ENCODE data around the gene TRPC1. TPM values are rescaled to one million over a fixed set of nuclear protein-coding genes. Genes with fewer than 3 reads are reported as not detected.
A peak's percentile ranks its signal among the peaks of the same experiment; 100 is the strongest.
"Not testable (repeated sequence)": the region's sequence is repeated elsewhere in the genome, so short reads cannot be mapped to it uniquely, and the experiment has no call there.

The TRPC1 gene
- 10 to 100 TPM; 10.4 to 13.0 (median 11.1) TPM for polyA plus RNA-seq (ENCODE audit: insufficient read length in 4 of 4)

DNA sequence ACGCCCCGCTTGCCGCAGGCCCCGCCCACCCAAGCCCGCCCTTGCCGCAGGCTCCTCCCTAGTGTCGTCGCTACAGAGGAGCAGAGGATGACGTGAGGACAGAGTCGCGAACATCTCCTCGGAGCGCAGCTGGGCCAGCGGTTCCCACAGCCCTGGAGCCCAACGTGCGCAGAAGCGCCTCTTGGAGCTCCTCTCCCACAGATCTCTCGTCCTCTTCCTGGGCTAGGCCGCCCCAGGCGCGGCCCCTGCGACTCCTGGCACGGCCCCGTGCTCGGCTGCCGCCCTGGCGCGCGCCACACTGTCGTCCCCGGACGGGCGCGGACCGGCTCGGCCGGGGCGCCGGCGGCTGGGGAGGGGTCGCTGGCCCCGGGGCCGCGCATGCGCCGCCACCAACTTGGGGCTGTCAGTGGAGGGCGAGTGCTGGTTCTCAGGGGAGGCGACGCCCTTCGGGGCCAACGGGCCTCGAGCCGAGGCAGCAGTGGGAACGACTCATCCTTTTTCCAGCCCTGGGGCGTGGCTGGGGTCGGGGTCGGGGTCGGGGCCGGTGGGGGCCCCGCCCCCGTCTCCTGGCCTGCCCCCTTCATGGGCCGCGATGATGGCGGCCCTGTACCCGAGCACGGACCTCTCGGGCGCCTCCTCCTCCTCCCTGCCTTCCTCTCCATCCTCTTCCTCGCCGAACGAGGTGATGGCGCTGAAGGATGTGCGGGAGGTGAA, at the start of gene TRPC1:
TRPC1 (plus strand) TSS at position 67 of the 714 bp plus-strand sequence; CDS start at position 593, 526 bp downstream.
- DNase-seq (ENCODE audit: low read depth in 4 of 4, low spot score in 3 of 4), result peak; percentile 72 to 75 (median 74)

DNA sequence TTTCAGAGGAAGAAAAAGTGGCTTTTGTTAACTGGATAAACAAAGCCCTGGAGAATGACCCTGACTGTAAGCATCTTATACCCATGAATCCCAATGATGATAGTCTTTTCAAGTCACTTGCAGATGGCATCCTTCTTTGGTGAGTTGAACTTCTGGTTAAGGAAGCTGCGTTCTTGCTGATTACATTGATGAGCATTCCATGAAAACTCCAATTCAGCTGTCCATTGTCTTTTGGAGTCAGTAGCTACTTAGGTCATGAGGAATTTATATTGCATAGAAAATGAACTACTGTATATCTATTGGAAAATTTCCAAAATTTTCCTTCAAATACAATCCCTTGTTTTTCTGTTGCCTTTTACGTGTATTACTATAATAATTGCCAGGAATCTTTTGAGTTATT, 47.7 kb upstream of the TRPC1 start:
- DNase-seq (ENCODE audit: low read depth in 4 of 4, low spot score in 3 of 4), result no peak

DNA sequence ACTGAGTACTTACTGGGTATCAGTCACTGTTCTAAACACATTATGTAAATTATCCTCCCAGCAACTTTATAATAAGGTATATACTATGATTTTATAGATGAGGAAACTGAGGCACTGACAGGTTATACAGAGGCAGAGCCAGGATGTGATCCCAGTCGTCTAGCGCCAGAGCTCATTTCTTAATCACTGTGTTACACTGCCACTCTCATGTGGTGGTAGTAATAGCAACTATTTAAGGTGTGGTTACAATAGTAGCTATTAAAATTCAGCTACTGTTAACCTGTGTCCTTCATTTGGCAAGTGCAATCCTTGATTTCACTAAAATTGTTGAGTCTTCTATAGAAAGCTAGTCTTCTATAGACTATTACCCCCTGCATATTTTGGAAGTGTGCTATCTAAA, 43.1 kb upstream of the TRPC1 start:
- DNase-seq (ENCODE audit: low read depth in 4 of 4, low spot score in 3 of 4), result no peak

DNA sequence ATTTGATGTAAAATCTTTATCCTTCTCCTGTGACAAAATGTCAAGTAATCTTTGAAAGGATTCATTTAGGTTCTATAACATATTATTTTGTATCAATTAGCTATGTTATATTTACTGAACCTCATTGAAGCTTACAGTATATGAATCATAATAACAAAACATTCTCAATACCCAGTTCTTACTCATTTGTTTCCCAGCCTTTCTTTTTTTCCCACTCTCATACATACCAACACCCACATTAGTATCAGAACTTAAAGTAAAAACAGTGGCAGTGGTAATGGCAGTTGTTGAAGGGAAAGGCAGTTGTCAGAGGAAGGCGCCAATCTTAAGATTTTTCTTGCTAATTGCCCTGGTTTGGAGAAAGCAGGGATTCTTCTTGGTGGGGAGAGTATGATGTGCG, 33.2 kb upstream of the TRPC1 start:
- no peak for DNase-seq (ENCODE audit: low read depth in 4 of 4, low spot score in 3 of 4)

DNA sequence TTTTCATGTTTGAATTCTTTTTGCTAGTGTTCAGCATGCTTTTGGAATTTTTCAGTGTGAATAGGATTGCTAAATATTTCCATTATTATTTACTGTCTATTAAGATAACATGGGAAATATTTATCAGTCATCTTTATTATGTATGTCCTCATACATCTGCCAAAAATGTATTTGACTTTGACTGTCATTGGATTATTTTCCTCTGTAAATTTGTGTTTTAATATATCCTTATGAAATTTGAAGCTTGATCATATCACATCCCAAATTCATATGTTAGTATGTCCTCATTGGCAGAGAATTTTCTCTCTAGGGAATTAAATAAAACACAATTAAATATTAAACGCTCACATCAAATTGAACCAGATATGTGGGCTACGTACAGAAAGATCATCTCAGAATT, 32.3 kb upstream of the TRPC1 start:
- no peak for DNase-seq (ENCODE audit: low read depth in 4 of 4, low spot score in 3 of 4)

DNA sequence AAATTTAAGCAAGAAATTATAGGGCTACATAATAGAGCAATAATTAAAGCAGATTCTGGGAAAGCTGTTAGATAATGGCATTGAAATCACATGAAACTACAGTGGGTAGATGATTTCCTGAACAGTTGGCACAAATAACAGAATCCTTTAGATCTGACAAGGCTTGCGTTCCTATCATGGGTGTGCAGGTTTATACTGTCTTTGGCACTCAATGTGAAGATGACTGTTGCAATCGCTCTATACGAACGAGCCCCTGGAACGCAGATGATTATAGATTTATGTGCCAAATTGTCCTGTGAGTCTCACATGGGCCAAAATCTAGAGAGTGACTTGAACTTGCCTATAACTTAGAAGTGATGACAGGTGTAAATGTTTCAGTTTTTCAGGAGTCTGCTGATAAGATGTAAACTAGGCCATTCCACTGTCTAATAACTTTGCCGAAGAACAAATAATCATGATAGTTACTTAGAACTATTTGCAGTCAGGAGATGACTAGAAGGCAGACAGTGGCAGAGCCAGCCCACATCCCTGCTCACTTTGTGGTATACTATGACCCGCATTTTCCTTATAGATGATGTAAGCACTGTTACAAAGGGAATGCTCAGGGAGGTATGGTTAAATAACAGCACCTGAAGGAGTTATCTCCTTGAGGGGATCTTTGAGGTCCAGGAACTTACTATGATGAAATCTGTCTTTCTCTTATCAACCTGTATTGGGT, 30.5 kb upstream of the TRPC1 start:
- DNase-seq (ENCODE audit: low read depth in 4 of 4, low spot score in 3 of 4), result no peak

DNA sequence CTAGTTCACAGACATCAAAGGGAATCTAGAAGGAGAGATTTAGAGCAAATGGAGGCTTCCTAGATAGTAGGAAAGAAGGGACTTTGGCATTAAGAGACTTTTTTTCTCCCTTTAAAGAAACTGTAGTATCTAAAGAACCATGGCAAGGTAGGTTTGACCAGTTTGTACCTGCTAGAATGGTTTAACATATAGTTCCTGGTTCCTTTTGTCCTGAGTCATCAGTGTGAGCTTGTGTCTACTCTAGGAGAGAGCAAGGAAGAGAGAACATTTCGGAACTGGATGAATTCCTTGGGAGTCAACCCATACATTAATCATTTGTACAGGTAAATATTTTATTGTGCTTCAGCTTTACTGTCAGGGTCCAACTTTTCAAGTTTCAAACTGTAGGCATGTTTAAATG, 29.6 kb upstream of the TRPC1 start:
- no peak for DNase-seq (ENCODE audit: low read depth in 4 of 4, low spot score in 3 of 4)

DNA sequence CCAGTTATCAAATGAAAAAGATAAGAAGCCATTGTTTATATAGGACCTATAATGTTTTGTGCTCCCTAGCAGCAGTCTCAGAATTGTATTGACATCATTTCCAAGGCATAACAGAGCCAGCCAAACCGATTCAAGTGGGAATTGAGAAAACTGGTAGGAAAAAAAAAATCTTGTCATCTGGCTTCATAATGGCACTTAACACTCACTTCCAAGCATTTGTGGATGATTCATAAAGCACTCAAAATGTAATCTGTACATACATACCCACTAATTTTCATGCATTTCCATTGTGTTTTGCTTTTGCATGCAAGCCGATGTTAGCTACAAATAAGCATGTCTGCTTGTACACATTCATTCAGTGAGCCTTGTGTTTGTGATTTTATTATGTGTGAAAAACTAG, 18.6 kb upstream of the TRPC1 start:
- no peak for DNase-seq (ENCODE audit: low read depth in 4 of 4, low spot score in 3 of 4)

DNA sequence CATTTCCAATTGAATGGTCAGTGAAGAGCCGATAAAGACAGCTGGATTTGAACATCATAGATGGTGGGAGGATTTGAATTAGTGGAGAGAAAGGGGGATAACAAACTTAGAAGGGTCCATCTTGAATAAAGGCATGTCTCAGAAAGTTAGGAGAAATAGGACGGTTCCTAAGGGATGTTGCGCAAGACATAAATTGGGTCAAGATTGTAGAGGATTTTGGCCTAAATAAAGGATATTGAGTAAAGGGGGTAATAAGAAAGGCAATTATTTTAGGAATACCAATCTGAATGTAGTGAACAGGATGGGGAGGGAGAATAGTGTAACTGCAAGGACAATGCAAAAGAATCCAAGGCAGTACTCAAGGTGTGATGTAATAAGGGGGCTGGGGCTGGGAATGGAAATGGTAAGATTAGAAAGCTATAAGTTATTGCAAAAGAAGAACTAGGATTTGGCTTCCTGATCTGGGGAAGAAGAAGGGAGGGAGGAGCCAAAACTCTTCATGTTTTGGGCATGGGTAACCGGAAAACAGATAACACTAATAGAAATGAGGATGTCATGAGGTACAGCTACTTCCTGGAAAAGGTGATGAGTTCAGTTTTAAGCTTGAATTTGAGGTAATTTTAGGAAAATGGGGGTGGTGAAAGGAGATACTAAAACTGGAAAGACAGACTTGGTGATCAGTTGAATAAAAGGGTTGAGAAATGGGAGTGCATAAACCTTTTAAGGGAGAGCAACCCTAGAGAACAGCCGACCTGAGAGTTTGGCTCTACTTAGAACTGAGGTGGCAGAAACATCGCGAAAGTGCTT, 17.3 kb upstream of the TRPC1 start:
- no peak for DNase-seq (ENCODE audit: low read depth in 4 of 4, low spot score in 3 of 4)

- no peak for DNase-seq (ENCODE audit: low read depth in 4 of 4, low spot score in 3 of 4)
These were observed 14.6 kb upstream of the TRPC1 start for GRCh38 chr3:142709207-142709606.

- DNase-seq (ENCODE audit: low read depth in 4 of 4, low spot score in 3 of 4), result not testable (repeated sequence)
These were observed 9.0 kb upstream of the TRPC1 start for GRCh38 chr3:142714882-142715281.

DNA sequence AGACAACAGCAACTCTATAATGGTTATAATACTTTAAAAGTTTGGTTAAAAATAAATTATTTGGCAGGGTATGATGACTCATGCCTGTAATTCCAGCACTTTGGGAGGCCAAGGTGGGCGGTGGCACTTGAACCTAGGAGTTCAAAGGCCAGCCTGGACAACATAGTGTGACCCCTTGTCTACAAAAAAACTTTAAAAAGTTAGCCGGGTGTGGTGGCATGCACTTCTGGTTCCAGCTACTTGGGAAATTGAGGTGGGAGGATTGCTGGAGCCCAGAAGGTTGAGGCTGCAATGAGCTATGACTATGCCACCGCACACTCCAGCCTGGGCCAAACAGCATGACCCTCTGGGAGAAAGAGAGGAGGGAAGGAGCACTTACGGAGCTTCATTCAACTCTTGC, 7.7 kb upstream of the TRPC1 start:
- no peak for DNase-seq (ENCODE audit: low read depth in 4 of 4, low spot score in 3 of 4)

GRCh38 chr3:142723665-142723967, 218 bp upstream of the TRPC1 start:
- no peak for DNase-seq (ENCODE audit: low read depth in 4 of 4, low spot score in 3 of 4)

- DNase-seq (ENCODE audit: low read depth in 4 of 4, low spot score in 3 of 4), result peak; percentile 32 to 66 (median 40)
These were observed 985 bp downstream of the TRPC1 start for GRCh38 chr3:142724682-142725356.

- peak in 2 of 4 donors; percentile 2 to 13 for DNase-seq (ENCODE audit: low read depth in 4 of 4, low spot score in 3 of 4)
These were observed 1.5 kb downstream of the TRPC1 start for GRCh38 chr3:142725357-142725739.

DNA sequence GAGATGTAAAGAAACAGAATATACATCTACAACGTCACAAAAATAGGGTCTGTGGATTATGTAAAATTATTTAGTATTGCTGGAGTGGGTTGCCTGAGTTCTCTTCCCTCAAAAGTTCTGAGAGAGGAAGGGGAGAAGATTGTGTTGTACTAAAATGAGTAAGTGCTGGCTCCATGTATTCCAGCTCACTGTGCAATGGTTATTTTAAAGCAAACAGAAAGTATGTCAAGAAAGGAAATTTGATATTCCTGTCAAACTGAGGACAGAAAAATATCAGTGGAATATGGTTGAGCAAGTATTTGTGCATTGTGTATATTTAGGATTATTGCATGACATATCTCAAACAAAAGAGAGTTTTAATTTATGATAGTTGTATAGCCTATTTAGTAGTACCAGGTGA, 2.2 kb downstream of the TRPC1 start:
- DNase-seq (ENCODE audit: low read depth in 4 of 4, low spot score in 3 of 4), result no peak

- DNase-seq (ENCODE audit: low read depth in 4 of 4, low spot score in 3 of 4), result no peak
These were observed 8.2 kb downstream of the TRPC1 start for GRCh38 chr3:142732066-142732465.

DNA sequence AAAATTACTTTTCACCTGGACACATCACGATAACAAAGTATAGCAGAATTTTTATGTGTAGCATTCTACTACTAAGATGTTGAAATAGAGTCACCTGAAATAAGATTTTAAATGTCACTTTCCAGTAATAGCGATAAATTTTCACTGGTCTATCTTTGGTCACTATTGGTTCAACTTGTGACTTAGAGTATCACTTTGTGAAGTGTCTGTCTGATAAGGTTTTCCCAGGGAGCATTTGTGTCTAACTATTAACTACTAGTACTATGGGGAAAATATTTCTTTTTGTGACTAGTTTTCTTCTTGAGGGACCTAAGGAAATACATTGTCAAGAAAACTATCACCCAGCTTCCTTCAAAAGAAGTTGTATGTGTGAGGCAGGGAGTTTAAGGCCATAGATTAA, 11.0 kb downstream of the TRPC1 start:
- no peak for DNase-seq (ENCODE audit: low read depth in 4 of 4, low spot score in 3 of 4)

GRCh38 chr3:142735462-142735861, 11.6 kb downstream of the TRPC1 start:
- DNase-seq (ENCODE audit: low read depth in 4 of 4, low spot score in 3 of 4), result no peak

DNA sequence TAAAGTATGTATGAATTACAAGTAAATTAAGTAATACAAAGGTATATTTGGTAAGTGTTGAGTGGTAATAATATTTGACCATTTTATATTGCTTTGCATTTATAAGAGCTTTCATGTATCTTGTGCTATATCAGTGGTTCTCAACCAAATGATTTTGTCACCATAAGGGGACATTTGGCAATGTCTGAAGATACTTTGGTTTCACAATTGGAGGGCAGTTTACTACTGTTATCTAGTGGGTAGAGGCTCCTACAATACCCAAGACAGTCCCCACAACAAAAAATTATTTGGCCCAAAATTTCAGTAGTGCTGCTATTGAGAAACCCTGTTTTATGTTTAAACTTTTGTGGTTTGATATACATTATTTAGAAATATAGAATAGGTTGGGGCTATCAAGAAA, 14.6 kb downstream of the TRPC1 start:
- DNase-seq (ENCODE audit: low read depth in 4 of 4, low spot score in 3 of 4), result no peak

DNA sequence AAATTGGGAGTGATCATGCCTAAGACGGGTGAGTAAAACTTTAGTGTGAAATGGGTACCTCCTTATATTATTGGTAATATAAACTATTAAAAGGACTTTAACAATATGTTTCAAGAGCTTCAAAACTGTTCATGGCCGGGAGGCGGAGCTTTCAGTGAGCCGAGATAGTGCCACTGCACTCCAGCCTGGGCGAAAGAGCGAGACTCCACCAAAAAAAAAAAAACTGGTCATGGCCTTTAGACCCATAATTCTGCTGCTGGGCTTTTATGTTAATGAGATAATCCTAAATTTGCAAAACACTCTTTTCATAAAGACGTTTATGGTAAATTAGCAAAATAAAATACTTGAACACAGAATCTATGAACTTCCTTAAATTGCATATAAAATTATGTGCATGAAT, 22.8 kb downstream of the TRPC1 start:
- DNase-seq (ENCODE audit: low read depth in 4 of 4, low spot score in 3 of 4), result no peak

All from right renal pelvis (tissue), 4 donors.